Smooth muscle cell of trachea (primary cell): Measurements from ENCODE around the gene NLN. TPM values are rescaled to one million over a fixed set of nuclear protein-coding genes. Genes with fewer than 3 reads are reported as not detected.

ENCODE experiments used
- total RNA-seq: library from RNA; depleted of rRNA; stranded (reverse); fragments of >200 nt; gene quantifications from 2 replicates; pipeline ENCODE4 v1.2.1, GENCODE V29; 2014

NLN gene
- total RNA-seq = 22.8 and 43.6 TPM in 2 replicates

GRCh38 chr5:65721720-65722574, at the start of gene NLN, which contains the start of gene SGTB:
NLN (plus strand) TSS chr5:65722205; CDS start chr5:65722374, 169 bp downstream.
SGTB (minus strand) TSS chr5:65722109; CDS start chr5:65720807, 1,302 bp downstream.

Other genes starting within 250 kb of the NLN start
- gene ADAMTS6, start 240.3 kb upstream of the NLN start, total RNA-seq = 33.2 and 52.8 TPM in 2 replicates
- 2.8 and 20.9 TPM in 2 replicates for gene CENPK, start 159.0 kb upstream of the NLN start, total RNA-seq
- 35.9 and 59.1 TPM in 2 replicates for gene PPWD1, start 158.9 kb upstream of the NLN start, total RNA-seq
- gene TRIM23, start 97.9 kb upstream of the NLN start, total RNA-seq = 25.0 and 34.4 TPM in 2 replicates
- 2.0 and 3.6 TPM in 2 replicates for gene SHLD3, start 97.2 kb upstream of the NLN start, total RNA-seq
- 18.7 and 36.1 TPM in 2 replicates for gene TRAPPC13, start 97.2 kb upstream of the NLN start, total RNA-seq
- gene SGTB, start 96 bp upstream of the NLN start, total RNA-seq = 12.6 and 19.6 TPM in 2 replicates
- gene ERBIN, start 204.4 kb downstream of the NLN start, total RNA-seq = 50.8 and 68.8 TPM in 2 replicates